ENCODE measurements around the gene CEP70. TPM values are rescaled to one million over a fixed set of nuclear protein-coding genes. Genes with fewer than 3 reads are reported as not detected.

Gene CEP70
- total and polyA plus RNA-seq, 10 of the 15 experiments (the other 5 are each of a cell fraction or from before 2014, with no cell fraction given), result 1.4 to 9.3 (median 2.2) TPM

- TF ChIP-seq MTA2 (IDR thresholded peaks at IDR 0.05; ENCODE audit: low read depth) (peak; percentile 64; the same call in 1 of the 2 replicates), ZNF24 (IDR thresholded peaks at IDR 0.05) (peak; percentile 30; the same call in 1 of the 2 replicates), NFYB (IDR thresholded peaks at IDR 0.05; ENCODE audit: insufficient read depth, low read depth, low read length) (0 out of 2 replicates have a peak, but pooled peaks have one; percentile 55), FOXM1 (IDR thresholded peaks at IDR 0.05; ENCODE audit: low read depth, low read length) (0 out of 2 replicates have a peak, but pooled peaks have one; percentile 24), CUX1 (IDR thresholded peaks at IDR 0.05; ENCODE audit: insufficient replicate concordance, low read depth, low read length) (no peak), NKRF (conservative IDR thresholded peaks at IDR 0.05) (no peak), IKZF2 (IDR thresholded peaks at IDR 0.05) (peak; percentile 91), HCFC1 (IDR thresholded peaks at IDR 0.05; ENCODE audit: low read length) (no peak), GATAD2B (conservative IDR thresholded peaks at IDR 0.05; ENCODE audit: low read depth) (peak; percentile 29; the same call in 1 of the 2 replicates), REST (IDR thresholded peaks at IDR 0.05; ENCODE audit: low read depth, low read length) (no peak), JUNB (IDR thresholded peaks at IDR 0.05) (peak; percentile 95), RUNX3 (IDR thresholded peaks at IDR 0.05; ENCODE audit: low read length) (peak; percentile 93), POU2F2 (IDR thresholded peaks at IDR 0.05; ENCODE audit: borderline replicate concordance, low read depth, low read length) (0 out of 3 replicates have a peak, but pooled peaks have one; percentile 22), HDAC2 (IDR thresholded peaks at IDR 0.05) (no peak), FOXK2 (IDR thresholded peaks at IDR 0.05) (0 out of 2 replicates have a peak, but pooled peaks have one; percentile 12), EP300 (IDR thresholded peaks at IDR 0.05; ENCODE audit: borderline replicate concordance in 1 of 2, control insufficient read depth in 1 of 2, low read depth in 2 of 2, low read length in 2 of 2) (peak in 1 of 2 experiments; percentile 80; a peak in 2 of 4 replicates), NFIC (IDR thresholded peaks at IDR 0.05; ENCODE audit: low read depth, low read length) (peak; percentile 74), BCL11A (IDR thresholded peaks at IDR 0.05; ENCODE audit: low read depth, low read length) (peak; percentile 80)
Observed at GRCh38 chr3:138513090-138513843, 80.8 kb downstream of the CEP70 start (continued).

Measured in GM12878 (cell line).